HG03460 (cell line): ENCODE results near the gene ELOA.
"Not testable (repeated sequence)": the region's sequence is repeated elsewhere in the genome, so short reads cannot be mapped to it uniquely, and the experiment has no call there.

Experiments
- ATAC-seq: cut with Tn5 transposase; IDR thresholded peaks from one replicate; pipeline ENCODE4 v1.9.1; 2021; ENCODE audit not compliant: unreplicated experiment

Gene ELOA

DNA sequence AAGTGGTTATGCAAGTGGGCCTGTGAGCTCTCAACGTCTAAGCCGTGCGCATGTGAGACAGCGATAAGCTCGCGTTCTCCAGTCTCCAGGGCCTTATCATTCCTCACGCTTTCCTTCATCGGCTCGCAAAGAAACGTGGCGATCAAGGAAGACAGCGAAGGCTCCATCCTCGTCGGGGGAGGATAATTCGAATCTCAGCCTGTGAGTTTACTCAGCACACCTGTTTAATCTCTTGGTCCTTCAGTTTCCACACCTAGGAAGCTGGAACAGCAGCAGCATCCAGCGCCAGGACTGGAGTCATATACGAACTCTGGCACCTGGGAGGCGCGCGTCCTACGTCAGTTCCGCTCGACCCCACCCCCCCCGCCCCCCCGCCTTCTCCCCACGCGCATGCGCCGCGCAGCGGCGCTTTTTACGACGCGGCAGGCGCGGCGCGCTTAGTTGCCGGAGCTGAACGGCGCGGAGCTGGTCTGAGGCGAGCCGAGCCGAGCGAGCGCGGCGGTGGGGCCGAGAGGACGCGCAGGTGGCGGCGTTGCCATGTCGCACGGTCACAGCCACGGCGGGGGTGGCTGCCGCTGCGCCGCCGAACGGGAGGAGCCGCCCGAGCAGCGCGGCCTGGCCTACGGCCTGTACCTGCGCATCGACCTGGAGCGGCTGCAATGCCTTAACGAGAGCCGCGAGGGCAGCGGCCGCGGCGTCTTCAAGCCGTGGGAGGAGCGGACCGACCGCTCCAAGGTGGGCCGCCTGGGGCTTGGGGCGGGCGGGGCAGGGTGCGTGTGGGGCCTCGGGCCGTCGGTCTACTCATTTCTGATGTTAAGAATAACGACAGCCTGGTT, 34.9 kb downstream of the ELOA start, which contains the start of gene PITHD1:
Gene PITHD1, plus strand, starts transcription at position 440 of the 836 bp plus-strand sequence. Its CDS starts 98 bp downstream, at position 538.
- peak; percentile 55 for ATAC-seq

DNA sequence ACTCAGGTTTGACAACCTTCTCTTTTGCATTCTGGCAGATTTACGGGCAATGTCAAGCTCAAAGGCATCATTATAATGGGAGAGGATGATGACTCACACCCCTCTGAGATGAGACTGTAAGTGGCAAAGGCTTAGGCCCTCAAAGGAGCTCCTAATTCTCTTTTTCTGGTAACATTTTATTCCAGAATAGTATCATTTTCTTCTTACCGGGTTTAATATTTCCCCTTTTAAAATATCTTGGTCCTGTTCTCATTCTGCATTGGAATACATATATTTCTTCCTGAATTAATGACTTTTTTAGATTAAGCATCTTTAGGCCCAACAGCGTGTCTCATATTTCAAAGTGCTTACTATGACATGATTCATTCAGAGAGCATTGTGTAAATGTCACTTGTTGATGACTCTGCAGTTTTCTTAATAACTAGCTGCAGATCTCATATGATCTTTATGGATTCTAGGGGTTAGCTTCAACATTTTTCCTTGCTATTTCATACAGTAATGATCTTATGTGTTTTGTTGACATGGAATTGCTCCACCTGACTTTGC, 36.6 kb downstream of the ELOA start:
- ATAC-seq = no peak

DNA sequence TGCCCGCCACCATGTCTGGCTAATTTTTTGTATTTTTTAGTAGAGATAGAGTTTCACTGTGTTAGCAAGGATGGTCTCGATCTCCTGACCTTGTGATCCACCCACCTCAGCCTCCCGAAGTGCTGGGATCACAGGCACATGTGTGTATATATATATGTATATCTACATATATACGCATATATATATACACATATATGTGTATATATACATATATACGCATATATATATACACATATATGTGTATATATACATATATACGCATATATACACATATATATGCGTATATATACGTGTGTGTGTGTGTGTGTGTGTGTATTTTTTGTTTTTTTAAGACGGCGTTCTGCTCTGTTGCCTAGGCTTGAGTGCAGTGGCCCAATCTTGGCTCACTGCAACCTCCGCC, 39.9 kb downstream of the ELOA start:
- not testable (repeated sequence) for ATAC-seq

DNA sequence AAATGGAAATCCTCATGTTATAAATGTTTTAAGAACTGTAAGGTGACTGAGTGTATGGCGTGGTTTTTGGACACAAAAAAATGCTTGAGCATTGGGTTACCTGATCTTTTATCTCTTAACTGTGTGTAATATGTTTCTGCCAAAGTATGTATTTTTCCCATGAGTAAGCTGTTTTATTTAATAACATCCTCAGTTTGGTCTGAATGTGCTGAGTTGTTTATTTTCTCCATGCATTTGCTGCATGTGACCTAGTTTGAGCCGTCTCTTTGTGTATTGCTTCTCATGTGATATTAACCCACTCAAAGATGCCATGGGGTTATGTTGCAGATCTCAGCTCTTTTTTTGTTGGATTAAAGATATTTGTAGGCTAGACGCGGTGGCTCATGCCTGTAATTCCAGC, 41.6 kb downstream of the ELOA start:
- ATAC-seq = no peak

DNA sequence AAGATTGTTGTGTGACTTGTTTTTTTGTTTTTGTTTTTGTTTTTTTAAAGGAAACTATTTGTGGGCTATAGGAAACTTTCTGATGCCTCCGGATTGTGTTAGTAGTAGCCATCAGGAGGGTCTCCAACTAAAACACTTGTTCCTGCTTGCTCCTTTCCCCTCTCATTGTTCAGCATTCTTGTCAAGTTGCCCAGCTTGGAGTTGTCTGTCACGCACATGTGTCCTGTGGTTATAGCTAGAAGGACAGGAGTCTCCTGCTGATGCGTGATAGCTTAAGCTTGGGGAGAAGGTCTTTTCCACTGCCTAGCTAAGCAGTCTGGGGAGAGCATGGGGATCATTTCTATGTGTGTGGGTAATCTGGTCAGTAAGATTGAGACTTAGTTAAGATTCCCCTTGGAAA, 44.4 kb downstream of the ELOA start:
- ATAC-seq = no peak

DNA sequence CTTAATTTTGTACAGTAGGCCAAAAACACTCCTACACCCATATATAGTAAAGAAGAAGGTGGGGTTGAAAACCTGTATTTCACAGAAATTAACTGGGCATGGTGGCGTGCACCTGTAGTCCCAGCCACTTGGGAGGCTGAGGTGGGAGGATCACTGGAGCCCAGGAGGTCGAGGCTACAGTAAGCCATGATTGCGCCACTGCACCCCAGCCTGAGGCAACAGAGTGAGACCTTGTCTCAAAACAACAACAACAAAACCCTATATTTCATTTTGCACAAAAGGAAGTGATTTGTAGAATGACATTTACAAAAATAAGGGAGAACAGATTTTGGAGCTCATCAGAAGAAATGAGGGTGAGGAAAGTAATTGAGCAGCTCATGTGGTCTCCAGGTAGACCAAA, 45.4 kb downstream of the ELOA start:
- no peak for ATAC-seq

DNA sequence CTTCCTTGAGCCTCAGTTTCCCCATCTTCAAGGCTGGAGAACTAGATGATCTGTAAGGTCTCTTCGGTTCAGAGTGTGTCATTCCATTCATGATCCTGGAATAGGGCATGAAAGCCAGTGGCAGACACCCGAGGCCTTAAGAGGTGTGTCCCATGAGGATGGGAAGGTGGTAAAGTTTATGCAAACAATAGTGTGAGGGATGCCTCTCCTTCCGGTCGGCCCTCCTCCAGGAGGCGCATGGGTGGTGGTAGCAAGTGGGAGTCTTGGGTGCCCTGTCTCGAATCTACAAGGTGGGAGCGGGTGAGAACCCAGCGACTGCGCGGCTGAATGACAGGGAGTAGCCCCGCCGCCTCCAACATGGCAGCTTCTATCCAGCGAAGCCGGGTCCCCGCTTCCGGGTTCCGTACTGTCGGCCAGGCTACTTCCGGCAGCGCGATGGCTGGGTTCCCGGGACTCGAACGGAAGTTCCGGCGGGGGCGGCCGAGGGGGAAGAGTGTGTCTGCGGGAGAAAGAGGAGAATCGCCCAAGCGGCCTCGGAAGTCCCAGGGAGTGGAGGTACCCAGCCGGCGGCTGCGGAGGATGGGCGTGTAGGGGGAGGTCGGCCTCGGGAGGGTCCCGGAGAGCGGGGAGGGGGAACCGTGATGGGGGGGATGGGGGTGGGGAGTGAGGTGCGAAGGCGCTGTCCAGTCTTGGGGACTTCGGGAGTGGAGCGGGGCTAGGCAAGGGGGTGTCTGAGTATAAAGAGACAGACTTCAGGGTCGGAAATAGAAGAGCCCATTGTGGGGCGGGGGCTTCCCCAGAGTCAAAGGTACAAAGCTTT, 47.6 kb downstream of the ELOA start, which contains the start of gene LYPLA2:
Gene LYPLA2, plus strand, starts transcription at position 450 of the 820 bp plus-strand sequence. CDS start 1,538 bp downstream, outside the sequence.
- peak; percentile 72 for ATAC-seq

DNA sequence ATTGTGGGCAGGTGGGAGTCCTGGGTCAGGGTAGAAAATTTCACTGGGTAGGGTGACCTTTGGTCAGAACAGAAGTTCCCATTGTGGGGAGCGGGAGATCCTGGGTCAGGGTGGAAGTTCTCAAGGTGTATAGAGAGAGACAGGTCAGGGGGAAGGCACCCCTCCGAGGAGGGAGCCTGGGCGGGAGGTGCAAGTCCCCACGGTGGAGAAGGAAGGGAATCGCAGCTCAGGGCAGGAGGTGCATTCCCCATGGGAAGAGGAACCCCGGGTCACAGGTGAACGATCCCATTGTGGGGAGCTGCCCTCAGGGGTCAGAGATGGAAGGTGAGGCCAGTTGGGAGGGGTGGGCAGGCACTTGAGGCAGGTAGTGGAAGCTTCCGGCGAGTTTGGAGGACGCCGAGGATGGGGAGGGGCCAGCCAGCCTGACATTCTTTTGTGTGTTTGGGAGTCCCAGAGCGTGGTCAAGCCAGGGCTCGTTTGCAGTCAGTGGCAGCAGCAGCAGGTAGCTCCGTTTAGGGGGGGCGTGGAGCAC, 48.3 kb downstream of the ELOA start:
- ATAC-seq = no peak

DNA sequence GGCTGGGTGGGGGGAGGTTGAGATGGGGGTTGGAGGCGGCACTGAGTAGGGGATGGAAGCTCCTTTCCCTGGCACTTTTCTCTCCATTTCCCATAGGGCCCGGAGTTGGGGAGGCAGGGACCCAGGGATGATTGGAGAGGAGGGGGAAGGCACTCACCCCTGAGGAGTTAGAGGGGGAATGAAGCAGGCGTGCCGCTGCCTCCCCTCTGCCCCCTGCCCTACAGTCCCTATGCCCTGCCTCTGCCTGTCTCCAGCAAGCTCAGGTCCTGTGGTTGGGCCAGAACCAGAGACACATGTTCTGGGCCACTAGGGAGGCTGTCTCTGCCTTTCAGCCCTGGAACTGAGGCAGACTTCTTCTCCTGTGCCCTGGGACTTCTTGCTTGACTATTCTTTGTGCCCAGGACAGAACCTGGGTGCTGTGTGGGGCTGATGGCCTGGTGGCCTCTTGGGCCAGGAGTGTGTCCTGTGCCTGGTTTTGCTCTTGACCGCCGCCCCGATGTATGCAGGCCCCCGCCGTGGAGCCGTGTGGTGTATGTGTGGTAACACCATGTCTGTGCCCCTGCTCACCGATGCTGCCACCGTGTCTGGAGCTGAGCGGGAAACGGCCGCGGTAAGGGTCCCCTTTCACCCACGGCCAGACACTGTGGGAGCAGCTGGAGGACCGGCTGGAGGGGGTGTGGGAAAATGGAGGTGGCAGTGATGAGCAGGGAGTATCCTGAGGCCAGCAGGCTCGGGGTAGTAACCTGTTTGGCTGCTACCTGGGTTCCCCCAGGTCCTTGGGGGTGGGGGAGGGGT, 49.1 kb downstream of the ELOA start:
- ATAC-seq = no peak

DNA sequence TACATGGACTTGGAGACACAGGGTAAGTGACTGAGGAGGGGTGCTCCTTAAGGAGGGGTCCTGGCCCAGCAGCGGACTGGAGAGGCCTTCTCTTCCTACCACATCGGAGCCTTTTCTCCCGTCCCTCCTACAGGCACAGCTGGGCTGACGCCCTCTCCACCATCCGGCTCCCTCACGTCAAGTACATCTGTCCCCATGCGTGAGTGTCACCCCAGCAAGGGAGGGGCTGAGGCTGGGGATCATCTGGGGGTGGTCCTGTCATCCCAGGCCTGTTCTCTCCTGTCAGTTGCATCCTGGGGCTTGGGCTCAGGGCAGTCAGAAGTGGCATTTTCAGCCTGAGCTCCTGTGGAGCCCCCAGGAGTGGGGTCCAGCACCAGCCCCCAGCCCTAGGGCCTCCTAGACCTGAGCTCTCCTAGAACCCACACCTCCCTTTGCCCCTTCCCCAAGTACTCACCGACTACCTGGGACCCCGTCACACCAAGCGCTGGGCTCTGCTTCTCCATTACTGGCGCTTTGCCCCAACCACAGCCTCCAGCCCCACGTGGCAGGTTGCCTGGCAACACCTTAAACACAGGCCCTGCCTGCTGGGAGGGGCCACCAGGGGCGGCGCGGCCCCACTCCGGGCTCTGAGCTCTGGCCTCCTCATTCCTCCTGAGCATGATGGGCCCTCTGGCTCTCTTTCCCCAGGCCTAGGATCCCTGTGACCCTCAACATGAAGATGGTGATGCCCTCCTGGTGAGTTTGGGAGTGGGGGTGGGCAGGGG, 49.9 kb downstream of the ELOA start:
- ATAC-seq = no peak

DNA sequence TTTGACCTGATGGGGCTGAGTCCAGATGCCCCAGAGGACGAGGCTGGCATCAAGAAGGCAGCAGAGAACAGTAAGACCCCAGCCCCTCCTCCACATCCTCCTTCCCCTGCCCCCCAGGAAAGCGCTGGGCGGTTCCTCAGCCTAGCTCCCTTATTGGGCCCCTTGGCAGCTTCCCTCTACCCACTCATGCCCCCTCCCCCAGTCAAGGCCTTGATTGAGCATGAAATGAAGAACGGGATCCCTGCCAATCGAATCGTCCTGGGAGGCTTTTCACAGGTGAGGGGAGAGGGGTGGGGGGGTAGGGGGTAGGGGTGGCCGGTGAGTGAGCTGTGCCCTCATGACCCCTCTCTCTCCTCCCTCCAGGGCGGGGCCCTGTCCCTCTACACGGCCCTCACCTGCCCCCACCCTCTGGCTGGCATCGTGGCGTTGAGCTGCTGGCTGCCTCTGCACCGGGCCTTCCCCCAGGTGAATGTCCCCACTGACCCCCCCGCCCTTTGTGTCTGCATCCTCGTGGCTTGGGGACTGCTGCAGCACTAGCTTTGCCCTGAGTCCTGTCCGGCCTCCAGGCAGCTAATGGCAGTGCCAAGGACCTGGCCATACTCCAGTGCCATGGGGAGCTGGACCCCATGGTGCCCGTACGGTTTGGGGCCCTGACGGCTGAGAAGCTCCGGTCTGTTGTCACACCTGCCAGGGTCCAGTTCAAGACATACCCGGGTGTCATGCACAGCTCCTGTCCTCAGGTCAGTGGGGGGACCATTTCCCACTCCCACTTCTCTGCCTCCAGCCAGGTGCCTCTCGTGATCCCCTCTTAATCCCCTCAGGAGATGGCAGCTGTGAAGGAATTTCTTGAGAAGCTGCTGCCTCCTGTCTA, 50.8 kb downstream of the ELOA start:
- ATAC-seq = no peak

DNA sequence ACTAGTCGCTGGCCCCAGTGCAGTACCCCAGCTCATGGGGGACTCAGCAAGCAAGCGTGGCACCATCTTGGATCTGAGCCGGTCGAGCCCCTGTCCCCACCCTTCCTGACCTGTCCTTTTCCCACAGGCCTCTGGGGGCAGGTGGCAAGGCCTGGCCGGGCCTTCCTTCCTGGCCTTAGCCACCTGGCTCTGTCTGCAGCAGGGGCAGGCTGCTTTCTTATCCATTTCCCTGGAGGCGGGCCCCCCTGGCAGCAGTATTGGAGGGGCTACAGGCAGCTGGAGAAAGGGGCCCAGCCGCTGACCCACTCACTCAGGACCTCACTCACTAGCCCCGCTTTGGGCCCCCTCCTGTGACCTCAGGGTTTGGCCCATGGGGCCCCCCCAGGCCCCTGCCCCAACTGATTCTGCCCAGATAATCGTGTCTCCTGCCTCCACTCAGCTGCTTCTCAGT, 51.5 kb downstream of the ELOA start:
- ATAC-seq = not testable (repeated sequence)

DNA sequence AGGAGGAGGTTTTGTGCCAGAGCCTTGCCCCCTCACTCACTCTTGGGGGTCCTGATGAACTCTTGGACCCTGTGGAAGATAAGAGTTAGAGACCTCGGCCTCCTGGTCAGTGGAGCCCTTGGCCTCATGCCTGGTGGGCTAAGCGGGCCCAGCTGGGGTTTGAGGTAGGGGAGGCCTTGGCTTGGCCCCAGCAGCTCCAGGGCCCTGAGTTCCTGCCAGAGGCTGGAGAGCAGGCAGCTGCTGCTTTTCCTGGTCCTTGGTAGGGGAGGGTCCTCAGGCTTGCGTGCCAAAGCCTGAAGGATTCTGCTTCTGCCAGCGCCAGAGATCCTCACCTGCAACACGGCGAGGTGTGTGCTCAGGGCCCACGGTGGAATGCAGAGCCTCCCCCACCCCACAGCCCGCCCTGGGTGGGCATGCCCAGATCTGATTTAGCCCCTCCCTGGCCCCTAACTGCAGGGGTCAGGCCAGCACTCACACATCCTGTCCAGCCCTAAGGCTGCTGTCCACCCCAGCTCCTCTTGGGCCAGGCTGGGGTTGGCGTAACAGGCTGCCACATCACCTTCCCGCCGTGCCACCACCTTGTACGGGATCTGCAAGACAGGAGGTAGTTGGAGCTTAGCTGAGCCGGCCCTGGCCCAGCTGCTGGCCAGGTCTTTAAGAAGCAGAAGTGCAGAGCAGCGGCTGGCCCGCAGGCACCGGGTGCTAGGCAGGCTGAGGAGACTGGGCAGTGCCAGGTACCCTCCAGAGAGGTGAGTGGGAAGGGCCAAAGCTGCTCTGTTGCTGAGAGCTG, 52.6 kb downstream of the ELOA start:
- ATAC-seq = no peak

DNA sequence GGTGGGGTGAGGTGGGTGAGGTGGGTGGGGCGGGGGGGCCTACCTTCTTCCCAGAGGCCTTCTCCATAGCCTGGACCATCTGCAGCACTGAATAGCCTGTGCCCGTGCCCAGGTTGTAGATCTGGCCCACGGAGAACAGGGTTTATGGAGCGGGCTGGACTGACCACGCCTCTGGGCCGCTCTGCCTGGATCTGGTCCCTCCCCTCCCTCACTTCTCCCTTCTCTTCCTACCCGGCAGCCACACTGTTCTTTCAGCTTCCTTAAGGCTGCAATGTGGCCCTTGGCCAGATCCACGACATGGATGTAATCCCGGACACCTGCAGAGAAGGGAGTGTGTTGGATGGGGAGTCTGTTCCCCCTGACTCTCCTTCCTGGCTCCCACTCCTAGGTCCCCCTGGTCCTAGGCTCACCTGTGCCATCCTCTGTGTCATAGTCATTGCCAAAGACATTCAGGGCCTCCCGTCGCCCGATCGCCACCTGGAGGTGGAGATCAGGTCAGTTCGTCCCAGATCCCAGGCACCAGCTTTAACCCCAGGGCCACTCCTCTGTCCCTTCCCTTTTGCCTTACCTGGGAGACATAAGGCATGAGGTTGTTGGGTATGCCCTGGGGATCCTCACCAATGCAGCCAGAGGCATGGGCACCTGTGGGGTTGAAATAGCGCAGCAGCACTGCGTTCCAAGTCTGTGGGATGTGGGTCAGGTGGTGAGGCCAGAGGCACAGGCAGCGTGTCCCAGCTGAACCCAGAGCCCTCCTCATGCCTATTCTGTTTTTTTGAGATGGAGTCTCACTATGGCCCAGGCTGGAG, 53.4 kb downstream of the ELOA start:
- no peak for ATAC-seq

DNA sequence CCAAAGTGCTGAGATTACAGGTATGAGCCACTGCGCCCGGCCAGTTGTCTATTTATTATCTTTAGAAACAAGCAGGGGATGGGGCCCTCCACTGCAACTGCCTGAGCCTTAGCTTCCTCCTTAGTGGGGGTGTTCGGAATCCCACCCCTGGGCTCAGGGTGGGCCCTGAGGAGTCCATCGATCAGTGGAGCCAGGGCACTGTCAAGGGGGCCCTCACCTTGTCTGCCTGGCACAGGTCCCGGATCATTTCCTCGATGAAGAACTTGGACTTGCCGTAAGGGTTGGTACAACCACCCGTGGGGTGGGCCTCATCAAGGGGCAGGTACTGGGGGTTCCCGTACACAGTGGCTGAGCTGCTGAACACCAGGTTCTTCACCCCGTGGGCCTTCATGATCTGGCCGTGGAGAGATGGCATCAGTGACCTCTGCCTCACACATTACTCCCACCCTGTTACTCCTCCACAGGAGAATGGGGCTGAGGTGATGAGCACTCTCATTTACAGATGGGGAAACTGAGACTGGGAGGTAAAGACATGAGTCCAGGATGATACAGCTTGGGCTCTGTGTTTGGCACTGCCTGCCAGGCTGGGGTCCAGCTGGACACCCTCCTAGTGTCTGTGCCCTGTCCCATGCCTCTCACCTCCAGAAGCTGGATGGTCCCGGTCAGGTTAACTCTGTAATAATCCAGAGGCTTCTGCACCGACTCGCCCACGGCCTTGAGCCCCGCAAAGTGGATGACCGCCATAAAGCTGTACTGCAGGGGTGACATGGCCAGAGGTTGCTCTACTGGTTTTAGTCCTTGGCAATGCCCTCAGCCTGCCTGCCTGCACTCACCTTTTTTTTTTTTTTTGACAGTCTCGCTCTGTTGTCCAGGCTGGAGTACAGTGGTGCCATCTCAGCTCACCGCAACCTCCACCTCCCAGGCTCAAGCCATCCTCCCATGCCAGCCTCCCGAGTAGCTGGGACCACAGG, 54.5 kb downstream of the ELOA start:
- no peak for ATAC-seq

DNA sequence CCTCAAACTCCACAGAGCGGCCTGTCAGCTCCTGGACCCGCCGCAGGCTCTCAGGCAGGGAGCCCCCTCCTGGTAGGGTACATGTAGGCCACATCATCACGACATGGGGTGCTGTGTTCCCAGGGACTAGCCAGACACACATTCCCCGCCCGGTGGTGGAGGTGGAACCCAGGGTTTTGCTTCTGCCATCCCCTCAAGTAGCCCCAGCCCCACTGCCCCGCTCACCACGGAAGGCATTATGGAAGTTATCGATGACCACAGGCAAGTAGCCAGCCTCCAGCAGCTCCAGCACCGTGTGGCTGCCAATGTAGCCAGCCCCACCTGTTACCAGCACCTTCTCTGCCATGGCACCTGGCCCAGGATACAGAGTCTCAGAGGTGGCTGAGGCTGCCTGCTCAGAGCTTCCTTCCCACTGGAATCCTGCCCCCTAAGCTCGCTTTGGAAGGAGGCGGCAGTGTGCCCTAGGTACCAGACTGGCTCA, 55.4 kb downstream of the ELOA start:
- no peak for ATAC-seq
